ENCODE results near the gene KIAA1210.

Gene KIAA1210

GRCh38 chrX:119127650-119128049 is at the start of gene KIAA1210:
TSS of gene KIAA1210 (minus strand) at chrX:119127812. CDS start at chrX:119123642, 4,170 bp downstream.
- DNase-seq, result no peak

- no peak for DNase-seq
Observed at GRCh38 chrX:119177278-119177677, 49.7 kb upstream of the KIAA1210 start.

- DNase-seq, result no peak
Observed at GRCh38 chrX:119174900-119175299, 47.3 kb upstream of the KIAA1210 start.

- DNase-seq, result no peak
Observed at GRCh38 chrX:119168104-119168503, 40.5 kb upstream of the KIAA1210 start.

- DNase-seq, result no peak
Observed at GRCh38 chrX:119158226-119158625, 30.6 kb upstream of the KIAA1210 start.

- DNase-seq, result no peak
Observed at GRCh38 chrX:119156241-119156640, 28.6 kb upstream of the KIAA1210 start.

GRCh38 chrX:119155416-119156035 is 27.9 kb upstream of the KIAA1210 start:
- no peak for DNase-seq

- DNase-seq, result no peak
Observed at GRCh38 chrX:119151051-119151380, 23.4 kb upstream of the KIAA1210 start.

- DNase-seq, result no peak
Observed at GRCh38 chrX:119150163-119151050, 22.8 kb upstream of the KIAA1210 start.

GRCh38 chrX:119147486-119147885 is 19.9 kb upstream of the KIAA1210 start:
- no peak for DNase-seq

- no peak for DNase-seq
Observed at GRCh38 chrX:119145241-119145653, 17.6 kb upstream of the KIAA1210 start.

GRCh38 chrX:119134466-119134865 is 6.9 kb upstream of the KIAA1210 start:
- no peak for DNase-seq

- no peak for DNase-seq
Observed at GRCh38 chrX:119132961-119133360, 5.3 kb upstream of the KIAA1210 start.

GRCh38 chrX:119132316-119132715 is 4.7 kb upstream of the KIAA1210 start:
- DNase-seq, result no peak

GRCh38 chrX:119130911-119131310 is 3.3 kb upstream of the KIAA1210 start:
- DNase-seq, result no peak

- no peak for DNase-seq
Observed at GRCh38 chrX:119121341-119121740, 6.3 kb downstream of the KIAA1210 start.

GRCh38 chrX:119118780-119119395 is 8.7 kb downstream of the KIAA1210 start:
- DNase-seq, result peak; percentile 12

GRCh38 chrX:119107206-119107605 is 20.4 kb downstream of the KIAA1210 start:
- DNase-seq, result no peak

GRCh38 chrX:119105826-119106225 is 21.8 kb downstream of the KIAA1210 start:
- no peak for DNase-seq

GRCh38 chrX:119101168-119101567 is 26.4 kb downstream of the KIAA1210 start:
- DNase-seq, result no peak

- no peak for DNase-seq
Observed at GRCh38 chrX:119095936-119096335, 31.7 kb downstream of the KIAA1210 start.

- no peak for DNase-seq
Observed at GRCh38 chrX:119094819-119095218, 32.8 kb downstream of the KIAA1210 start.

- DNase-seq, result no peak
Observed at GRCh38 chrX:119093991-119094735, 33.4 kb downstream of the KIAA1210 start.

All from amniotic stem cell (primary cell).